Ovary (tissue), 3 donors: ENCODE data around the gene KRT15.

Experiments
- EP300 ChIP-seq: sonication (generic); formaldehyde crosslinking; IDR thresholded peaks from one replicate; pipeline ENCODE4 v1.6.1; 2017; ENCODE audit warnings: antibody characterized with exemption
- TF ChIP-seq, protein P1 (sequence below), 3 donors: fragments of 450-650 bp in 2 of 3; fragments of 200-600 bp in 1 of 3; IDR thresholded peaks; one replicate each; pipeline versions ENCODE4 v1.5.1 to v1.8.0; 2016 to 2022; ENCODE audit warnings: antibody characterized with exemption in 3 of 3, mild to moderate bottlenecking in 1 of 3
- donor health status: DM: no; HTN: no; CAD: no.

DNA sequence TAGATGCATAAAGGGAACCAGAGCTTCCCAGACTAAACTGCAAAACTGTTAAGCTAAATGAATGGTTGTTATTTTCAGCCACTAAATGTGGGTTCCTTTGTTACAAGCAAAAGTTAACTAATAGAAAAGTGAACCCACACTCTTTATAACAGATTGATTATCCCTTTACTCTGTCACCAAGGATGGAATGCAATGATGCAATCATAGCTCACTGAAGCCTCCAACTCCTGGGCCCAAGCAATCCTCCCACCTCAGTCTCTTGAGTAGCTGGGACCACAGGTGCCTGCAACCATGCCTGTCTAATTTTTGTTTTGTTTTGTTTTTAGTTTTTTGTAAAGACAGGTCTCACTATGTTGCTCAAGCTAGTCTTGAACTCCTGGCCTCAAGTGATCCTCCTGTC lies 46.6 kb upstream of the KRT15 start:
- TF ChIP-seq, protein P1, sequence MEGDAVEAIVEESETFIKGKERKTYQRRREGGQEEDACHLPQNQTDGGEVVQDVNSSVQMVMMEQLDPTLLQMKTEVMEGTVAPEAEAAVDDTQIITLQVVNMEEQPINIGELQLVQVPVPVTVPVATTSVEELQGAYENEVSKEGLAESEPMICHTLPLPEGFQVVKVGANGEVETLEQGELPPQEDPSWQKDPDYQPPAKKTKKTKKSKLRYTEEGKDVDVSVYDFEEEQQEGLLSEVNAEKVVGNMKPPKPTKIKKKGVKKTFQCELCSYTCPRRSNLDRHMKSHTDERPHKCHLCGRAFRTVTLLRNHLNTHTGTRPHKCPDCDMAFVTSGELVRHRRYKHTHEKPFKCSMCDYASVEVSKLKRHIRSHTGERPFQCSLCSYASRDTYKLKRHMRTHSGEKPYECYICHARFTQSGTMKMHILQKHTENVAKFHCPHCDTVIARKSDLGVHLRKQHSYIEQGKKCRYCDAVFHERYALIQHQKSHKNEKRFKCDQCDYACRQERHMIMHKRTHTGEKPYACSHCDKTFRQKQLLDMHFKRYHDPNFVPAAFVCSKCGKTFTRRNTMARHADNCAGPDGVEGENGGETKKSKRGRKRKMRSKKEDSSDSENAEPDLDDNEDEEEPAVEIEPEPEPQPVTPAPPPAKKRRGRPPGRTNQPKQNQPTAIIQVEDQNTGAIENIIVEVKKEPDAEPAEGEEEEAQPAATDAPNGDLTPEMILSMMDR (IDR thresholded peaks at IDR 0.05): no peak
- no peak for TF ChIP-seq EP300
